ENCODE measurements around the gene TCTN2. TPM values are rescaled to one million over a fixed set of nuclear protein-coding genes. Genes with fewer than 3 reads are reported as not detected.

Gene TCTN2
- total RNA-seq, 2 donors from 2014 or later, result 15.2 to 20.7 TPM

GRCh38 chr12:123671876-123672275 lies 963 bp downstream of the TCTN2 start:
- TF ChIP-seq CTCF (IDR thresholded peaks at IDR 0.05), result no peak
- TF ChIP-seq POLR2AphosphoS5 (IDR thresholded peaks at IDR 0.05), result no peak
- TF ChIP-seq POLR2A (IDR thresholded peaks at IDR 0.05), result no peak
- intact Hi-C loops (cut with DNase I), result no loop called here
- Histone ChIP-seq H3K9me3 (no peaks in the 10 kb centered on the region), H3K27ac (peak overlapping the region in 1 of 2 donors; percentile 70), H3K27me3 (replicated peaks; ENCODE audit: insufficient read depth) (no peaks in the 10 kb centered on the region), H3K36me3 (peaks cover 0 to 7% of the 10 kb centered on the region in 2 donors), H3K4me3 (peak overlapping the region; percentile 56 to 72), H3K4me1 (replicated peaks) (no peaks in the 10 kb centered on the region)
- WGBS, result 26% methylated on average over 6 of the region's 6 CpGs
- DNase-seq (ENCODE audit: low spot score), result no peak

DNA sequence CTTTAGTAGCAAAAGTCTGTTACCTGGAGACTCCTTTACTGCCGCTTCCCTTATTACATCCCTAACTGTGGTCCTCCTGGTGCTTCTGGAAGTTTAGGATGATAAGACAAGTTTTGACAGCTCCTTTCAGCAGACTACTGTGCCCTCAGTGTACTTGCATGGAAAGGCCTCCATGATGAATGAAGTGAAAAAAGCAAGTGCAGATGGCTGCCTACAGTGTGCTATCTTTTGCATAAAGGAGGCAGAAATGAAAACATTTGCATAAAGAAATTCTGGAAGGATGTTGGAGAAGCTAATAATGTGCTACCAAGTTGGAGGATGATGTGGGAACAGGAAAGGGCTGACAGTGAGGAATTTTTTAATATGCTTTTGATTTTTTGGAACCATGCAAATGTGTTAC lies 4.5 kb downstream of the TCTN2 start:
- no peaks in the 10 kb centered on the region for H3K4me1 ChIP-seq (replicated peaks)
- no peak for DNase-seq (ENCODE audit: low spot score)
- H3K36me3 ChIP-seq, result peaks cover 0 to 7% of the 10 kb centered on the region in 2 donors
- H3K9me3 ChIP-seq, result no peaks in the 10 kb centered on the region
- no peaks in the 10 kb centered on the region for H3K27me3 ChIP-seq (replicated peaks; ENCODE audit: insufficient read depth)
- intact Hi-C loops (cut with DNase I), result no loop called here
- WGBS, result 100% methylated on average over 1 of the region's 1 CpG
- TF ChIP-seq POLR2AphosphoS5 (IDR thresholded peaks at IDR 0.05) (no peak), POLR2A (IDR thresholded peaks at IDR 0.05) (no peak), CTCF (IDR thresholded peaks at IDR 0.05) (no peak)
- H3K27ac ChIP-seq, result no peak overlapping the region
- H3K4me3 ChIP-seq, result no peak overlapping the region

DNA sequence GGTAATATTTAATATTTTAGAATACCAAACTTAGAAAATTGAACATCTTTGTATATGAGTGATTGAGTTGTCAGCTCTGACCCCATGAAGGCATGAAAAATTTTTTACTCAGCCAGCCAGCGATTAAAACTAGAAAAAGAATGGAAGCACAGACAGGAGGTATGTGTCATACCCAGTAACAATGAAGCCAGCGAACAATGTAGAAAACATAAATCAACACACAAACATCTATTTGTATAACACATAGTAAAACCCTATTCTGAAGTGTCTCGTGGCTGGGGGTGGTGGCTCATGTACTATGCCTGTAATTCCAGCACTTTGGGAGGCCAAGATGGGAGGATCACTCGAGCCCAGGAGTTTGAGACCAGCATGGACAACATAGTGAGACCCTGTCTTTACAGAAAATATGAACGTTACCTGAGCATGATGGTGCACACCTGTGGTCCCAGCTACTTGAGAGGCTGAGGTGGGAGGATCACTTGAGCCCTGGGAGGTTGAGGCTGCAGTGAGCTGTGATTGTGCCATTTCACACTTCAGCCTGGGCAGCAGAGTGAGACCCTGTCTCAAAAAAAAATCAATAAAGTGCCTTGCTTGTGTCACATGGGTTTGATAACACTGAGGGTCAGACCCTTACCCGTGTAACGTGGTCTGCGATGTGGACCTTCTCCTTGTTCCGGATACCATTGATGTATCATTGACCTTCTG lies 5.9 kb downstream of the TCTN2 start:
- Histone ChIP-seq H3K36me3 (peaks cover 0 to 7% of the 10 kb centered on the region in 2 donors), H3K27ac (no peak overlapping the region), H3K4me3 (no peak overlapping the region), H3K27me3 (replicated peaks; ENCODE audit: insufficient read depth) (no peaks in the 10 kb centered on the region), H3K9me3 (no peaks in the 10 kb centered on the region), H3K4me1 (replicated peaks) (no peaks in the 10 kb centered on the region)
- intact Hi-C loops (cut with DNase I), result no loop called here
- no peak for DNase-seq (ENCODE audit: low spot score)
- no peak for TF ChIP-seq POLR2AphosphoS5 (IDR thresholded peaks at IDR 0.05)
- no peak for TF ChIP-seq POLR2A (IDR thresholded peaks at IDR 0.05)
- TF ChIP-seq CTCF (IDR thresholded peaks at IDR 0.05), result no peak
- WGBS, result 90% methylated on average over 9 of the region's 9 CpGs

DNA sequence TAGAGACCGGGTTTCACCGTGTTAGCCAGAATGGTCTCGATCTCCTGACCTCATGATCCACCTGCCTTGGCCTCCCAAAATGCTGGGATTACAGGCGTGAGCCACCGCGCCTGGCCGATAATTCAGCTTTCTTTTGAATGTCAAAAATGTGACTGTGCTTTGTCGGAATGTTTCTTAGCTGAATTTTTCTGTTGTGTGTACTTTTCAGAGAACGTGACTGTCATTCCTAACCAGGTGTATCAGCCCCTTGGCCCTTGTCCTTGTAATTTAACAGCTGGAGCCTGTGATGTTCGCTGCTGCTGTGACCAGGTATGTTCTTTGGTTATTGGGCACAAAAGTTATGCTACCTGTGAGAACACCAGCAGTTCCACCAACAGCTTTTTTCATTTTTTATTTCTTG lies 8.1 kb downstream of the TCTN2 start:
- Histone ChIP-seq H3K27ac (no peak overlapping the region), H3K4me1 (replicated peaks) (no peaks in the 10 kb centered on the region), H3K4me3 (no peak overlapping the region), H3K36me3 (peaks cover 0 to 7% of the 10 kb centered on the region in 2 donors), H3K27me3 (replicated peaks; ENCODE audit: insufficient read depth) (no peaks in the 10 kb centered on the region), H3K9me3 (no peaks in the 10 kb centered on the region)
- WGBS, result 97% methylated on average over 10 of the region's 10 CpGs
- intact Hi-C loops (cut with DNase I), result no loop called here
- TF ChIP-seq CTCF (IDR thresholded peaks at IDR 0.05) (no peak), POLR2A (IDR thresholded peaks at IDR 0.05) (no peak), POLR2AphosphoS5 (IDR thresholded peaks at IDR 0.05) (no peak)
- no peak for DNase-seq (ENCODE audit: low spot score)

DNA sequence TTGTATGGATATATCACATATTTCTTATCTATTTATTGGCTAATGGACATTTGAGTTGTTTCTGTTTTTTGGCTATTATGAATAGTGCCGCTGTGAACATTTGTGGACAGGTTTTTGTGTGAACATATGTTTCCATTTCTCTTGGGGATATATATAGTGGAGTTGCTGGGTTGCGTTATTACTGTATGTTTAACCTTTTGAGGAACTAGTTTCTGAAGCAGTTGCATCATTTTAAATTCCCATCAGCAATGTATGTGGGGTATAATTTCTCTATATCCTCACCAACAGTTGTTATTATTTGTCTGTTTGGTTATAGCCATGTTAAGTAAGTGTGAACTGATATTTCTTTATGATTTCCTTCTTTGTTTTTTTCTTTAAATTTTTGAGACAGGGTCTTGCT lies 10.7 kb downstream of the TCTN2 start:
- Histone ChIP-seq H3K9me3 (no peaks in the 10 kb centered on the region), H3K4me3 (no peak overlapping the region), H3K27ac (no peak overlapping the region), H3K36me3 (no peaks in the 10 kb centered on the region), H3K4me1 (replicated peaks) (no peaks in the 10 kb centered on the region), H3K27me3 (replicated peaks; ENCODE audit: insufficient read depth) (no peaks in the 10 kb centered on the region)
- DNase-seq (ENCODE audit: low spot score), result no peak
- TF ChIP-seq POLR2AphosphoS5 (IDR thresholded peaks at IDR 0.05), result no peak
- no peak for TF ChIP-seq POLR2A (IDR thresholded peaks at IDR 0.05)
- no peak for TF ChIP-seq CTCF (IDR thresholded peaks at IDR 0.05)
- WGBS, result 91% methylated on average over 2 of the region's 2 CpGs
- intact Hi-C loops (cut with DNase I), result no loop called here
